MM.1S (cell line): ENCODE results near the gene PARP16.
"Not testable (repeated sequence)": the region's sequence is repeated elsewhere in the genome, so short reads cannot be mapped to it uniquely, and the experiment has no call there.

Experiments
- DNase-seq: peaks from one replicate; pipeline ENCODE4 v3.0.0-alpha.2; 2015
- H2AFZ ChIP-seq: fragments of 300-600 bp; sonication (generic); 2 replicates; pipeline ENCODE4 v1.6.0; 2016; ENCODE audit warnings: antibody characterized with exemption, low read length
- H3F3A ChIP-seq: fragments of 300-600 bp; sonication (generic); 2 replicates; pipeline ENCODE4 v1.6.1; 2016; ENCODE audit warnings: mild to moderate bottlenecking, antibody characterized with exemption, low read length, moderate library complexity, mixed read lengths; ENCODE audit not compliant: insufficient read depth
- H3K27ac ChIP-seq: fragments of 300-600 bp; sonication (generic); 2 replicates; pipeline ENCODE4 v1.5.1; 2016; ENCODE audit warnings: mild to moderate bottlenecking, low read length
- H3K27me3 ChIP-seq: fragments of 300-600 bp; sonication (generic); replicated peaks from 2 replicates; pipeline ENCODE4 v1.6.0; 2016; ENCODE audit warnings: low read length; ENCODE audit not compliant: insufficient read depth
- H3K36me3 ChIP-seq: fragments of 300-600 bp; sonication (generic); replicated peaks from 2 replicates; pipeline ENCODE4 v1.6.1; 2016; ENCODE audit warnings: mild to moderate bottlenecking, low read length, mixed read lengths; ENCODE audit not compliant: insufficient read depth
- H3K4me1 ChIP-seq: fragments of 300-600 bp; sonication (generic); 2 replicates; pipeline ENCODE4 v1.6.1; 2016; ENCODE audit warnings: low read length, mixed read lengths
- H3K4me2 ChIP-seq: fragments of 300-600 bp; sonication (generic); 2 replicates; pipeline ENCODE4 v1.6.0; 2016; ENCODE audit warnings: low read depth, low read length
- H3K4me3 ChIP-seq: fragments of 300-600 bp; sonication (generic); 2 replicates; pipeline ENCODE4 v1.5.1; 2016; ENCODE audit warnings: low read length, mixed read lengths
- H3K79me2 ChIP-seq: fragments of 300-600 bp; sonication (generic); 2 replicates; pipeline ENCODE4 v1.6.1; 2016; ENCODE audit warnings: mixed run types, low read length, mixed read lengths
- H3K9ac ChIP-seq: fragments of 300-600 bp; sonication (generic); 2 replicates; pipeline ENCODE4 v1.6.1; 2016; ENCODE audit warnings: low read length, mixed read lengths
- H3K9me2 ChIP-seq: fragments of 300-600 bp; sonication (generic); replicated peaks from 2 replicates; pipeline ENCODE4 v1.6.1; 2016; ENCODE audit warnings: mild to moderate bottlenecking, low read length, mixed read lengths; ENCODE audit not compliant: insufficient read depth
- H3K9me3 ChIP-seq: fragments of 300-600 bp; sonication (generic); replicated peaks from 2 replicates; pipeline ENCODE4 v1.6.1; 2016; ENCODE audit warnings: mild to moderate bottlenecking, low read length, mixed read lengths; ENCODE audit not compliant: insufficient read depth
- H4K20me1 ChIP-seq: fragments of 300-600 bp; sonication (generic); 2 replicates; pipeline ENCODE4 v1.6.1; 2016; ENCODE audit warnings: mild to moderate bottlenecking, low read length, moderate library complexity, mixed read lengths; ENCODE audit not compliant: insufficient read depth
- CTCF ChIP-seq: fragments of 300-600 bp; sonication (generic); IDR thresholded peaks from 2 replicates; pipeline ENCODE4 v1.5.1; 2016; ENCODE audit warnings: antibody characterized with exemption, low read length, mixed read lengths
- EZH2 ChIP-seq: fragments of 300-600 bp; sonication (generic); optimal IDR thresholded peaks from 2 replicates; pipeline ENCODE3; 2017; ENCODE audit warnings: low read depth, mild to moderate bottlenecking, antibody characterized with exemption, low read length, mixed read lengths
- EZH2phosphoT487 ChIP-seq: fragments of 300-600 bp; sonication (generic); IDR thresholded peaks from 2 replicates; pipeline ENCODE4 v1.6.1; 2018; ENCODE audit warnings: antibody characterized with exemption, low read length

The PARP16 gene

GRCh38 chr15:65232520-65232919, 54.2 kb downstream of the PARP16 start:
- no peak for TF ChIP-seq EZH2phosphoT487
- no peak for TF ChIP-seq CTCF
- no peak for TF ChIP-seq EZH2
- no peaks in the 10 kb centered on the region for H4K20me1 ChIP-seq
- H3K9ac ChIP-seq, result no peak overlapping the region
- H3K4me3 ChIP-seq, result no peak overlapping the region
- no peaks in the 10 kb centered on the region for H3K9me2 ChIP-seq
- no peak overlapping the region for H2AFZ ChIP-seq
- no peaks in the 10 kb centered on the region for H3K27me3 ChIP-seq
- H3K4me2 ChIP-seq, result no peak overlapping the region
- DNase-seq, result no peak
- H3F3A ChIP-seq, result no peaks in the 10 kb centered on the region
- no peaks in the 10 kb centered on the region for H3K36me3 ChIP-seq
- no peaks in the 10 kb centered on the region for H3K79me2 ChIP-seq
- no peaks in the 10 kb centered on the region for H3K9me3 ChIP-seq
- H3K4me1 ChIP-seq, result no peaks in the 10 kb centered on the region
- no peak overlapping the region for H3K27ac ChIP-seq

- no peaks in the 10 kb centered on the region for H4K20me1 ChIP-seq
- no peak overlapping the region for H3K27ac ChIP-seq
- H2AFZ ChIP-seq, result no peak overlapping the region
- H3F3A ChIP-seq, result no peaks in the 10 kb centered on the region
- no peaks in the 10 kb centered on the region for H3K79me2 ChIP-seq
- no peak overlapping the region for H3K4me3 ChIP-seq
- H3K36me3 ChIP-seq, result no peaks in the 10 kb centered on the region
- TF ChIP-seq EZH2phosphoT487 (no peak), CTCF (no peak), EZH2 (no peak)
- no peak overlapping the region for H3K4me2 ChIP-seq
- no peak for DNase-seq
- H3K9ac ChIP-seq, result no peak overlapping the region
- no peaks in the 10 kb centered on the region for H3K4me1 ChIP-seq
- no peaks in the 10 kb centered on the region for H3K27me3 ChIP-seq
- no peaks in the 10 kb centered on the region for H3K9me2 ChIP-seq
- no peaks in the 10 kb centered on the region for H3K9me3 ChIP-seq
Measured at GRCh38 chr15:65231306-65231705, 55.4 kb downstream of the PARP16 start.

- not testable (repeated sequence) for DNase-seq, H2AFZ ChIP-seq, H3K36me3 ChIP-seq
Measured at GRCh38 chr15:65226901-65227300, 59.8 kb downstream of the PARP16 start.

GRCh38 chr15:65226221-65226620, 60.5 kb downstream of the PARP16 start:
- H2AFZ ChIP-seq, result no peak overlapping the region

More at GRCh38 chr15:65226901-65227300, 59.8 kb downstream of the PARP16 start:
- not testable (repeated sequence) for H3K27me3 ChIP-seq, H3K27ac ChIP-seq, H3K4me1 ChIP-seq, H3K9ac ChIP-seq, H3K9me2 ChIP-seq, H3K4me2 ChIP-seq, H3K79me2 ChIP-seq, H3K4me3 ChIP-seq, H3K9me3 ChIP-seq, H4K20me1 ChIP-seq, H3F3A ChIP-seq

More at GRCh38 chr15:65226221-65226620, 60.5 kb downstream of the PARP16 start:
- no peaks in the 10 kb centered on the region for H3K27me3 ChIP-seq
- no peak overlapping the region for H3K4me3 ChIP-seq
- no peaks in the 10 kb centered on the region for H3K9me2 ChIP-seq
- H3K4me2 ChIP-seq, result no peak overlapping the region
- H4K20me1 ChIP-seq, result no peaks in the 10 kb centered on the region
- H3K9me3 ChIP-seq, result no peaks in the 10 kb centered on the region
- no peak for TF ChIP-seq EZH2phosphoT487
- TF ChIP-seq CTCF, result no peak
- TF ChIP-seq EZH2, result no peak
- no peaks in the 10 kb centered on the region for H3K36me3 ChIP-seq
- no peak overlapping the region for H3K27ac ChIP-seq
- H3K79me2 ChIP-seq, result no peaks in the 10 kb centered on the region
- no peaks in the 10 kb centered on the region for H3F3A ChIP-seq
- H3K4me1 ChIP-seq, result no peaks in the 10 kb centered on the region
- H3K9ac ChIP-seq, result no peak overlapping the region
- DNase-seq, result no peak
